Esophagus squamous epithelium (tissue), 5 donors: ENCODE results near the gene SAG. TPM values are rescaled to one million over a fixed set of nuclear protein-coding genes. Genes with fewer than 3 reads are reported as not detected.

Experiments
- DNase-seq: peaks from one replicate; lab custom pipeline; 2025; lab: John Stamatoyannopoulos, UW
- H3K27ac ChIP-seq, 4 donors: fragments of 200-600 bp; sonication (generic); one replicate each; pipeline ENCODE4 v1.5.1; 2016 to 2019; ENCODE audit warnings: mild to moderate bottlenecking in 1 of 4
- H3K27me3 ChIP-seq, 4 donors: fragments of 200-600 bp; sonication (generic); 1 replicate in 3 of 4; 2 replicates in 1 of 4; pipeline versions ENCODE4 v1.5.1 to v1.6.0; 2017 to 2021; ENCODE audit warnings: antibody characterized with exemption in 1 of 4
- H3K36me3 ChIP-seq, 3 donors: fragments of 200-600 bp; sonication (generic); one replicate each; pipeline ENCODE4 v1.5.1; 2016 to 2019
- H3K4me1 ChIP-seq, 3 donors: fragments of 200-600 bp; sonication (generic); one replicate each; pipeline ENCODE4 v1.5.1; 2017 to 2019
- H3K4me3 ChIP-seq, 4 donors: fragments of 200-600 bp; sonication (generic); 1 replicate in 3 of 4; 2 replicates in 1 of 4; pipeline ENCODE4 v1.5.1; 2016 to 2019; ENCODE audit warnings: mild to moderate bottlenecking in 2 of 4, moderate library complexity in 1 of 4
- H3K9me3 ChIP-seq, 3 donors: fragments of 200-600 bp; sonication (generic); one replicate each; pipeline ENCODE4 v1.5.1; 2016 to 2019
- POLR2A ChIP-seq, 4 donors: fragments of 450-650 bp; IDR thresholded peaks; one replicate each; pipeline ENCODE4 v1.6.1; 2017; ENCODE audit warnings: antibody characterized with exemption in 4 of 4, mild to moderate bottlenecking in 4 of 4, moderate library complexity in 3 of 4
- WGBS, 2 donors: methylation state at CpG; one replicate each; pipeline ENCODE4 v1.1.5; 2018; 5-methylcytosine and 5-hydroxymethylcytosine counted together
- intact Hi-C: fragments of 100-400 bp; cut with DNase I; formaldehyde crosslinking; loops from one replicate; pipeline ENCODE4 v1.15.0; 2022
- total RNA-seq, 4 donors: library from RNA; depleted of rRNA; stranded (reverse); fragments of >200 nt; gene quantifications; one replicate each; pipeline ENCODE4 v1.1.0, GENCODE V29; 2016
- TF ChIP-seq, protein P1 (sequence below), 6 experiments: fragments of 450-650 bp in 4 of 6; fragments of 200-600 bp in 2 of 6; sonication (generic) in 2 of 6; IDR thresholded peaks; one replicate each; pipeline ENCODE4 v1.5.1; 2016 to 2019; ENCODE audit warnings: antibody characterized with exemption in 6 of 6, mild to moderate bottlenecking in 4 of 6, moderate library complexity in 4 of 6
- donor health status: DM: yes; HTN: yes; CAD: no.

SAG gene
- total RNA-seq, 4 donors from 2014 or later: not detected

DNA sequence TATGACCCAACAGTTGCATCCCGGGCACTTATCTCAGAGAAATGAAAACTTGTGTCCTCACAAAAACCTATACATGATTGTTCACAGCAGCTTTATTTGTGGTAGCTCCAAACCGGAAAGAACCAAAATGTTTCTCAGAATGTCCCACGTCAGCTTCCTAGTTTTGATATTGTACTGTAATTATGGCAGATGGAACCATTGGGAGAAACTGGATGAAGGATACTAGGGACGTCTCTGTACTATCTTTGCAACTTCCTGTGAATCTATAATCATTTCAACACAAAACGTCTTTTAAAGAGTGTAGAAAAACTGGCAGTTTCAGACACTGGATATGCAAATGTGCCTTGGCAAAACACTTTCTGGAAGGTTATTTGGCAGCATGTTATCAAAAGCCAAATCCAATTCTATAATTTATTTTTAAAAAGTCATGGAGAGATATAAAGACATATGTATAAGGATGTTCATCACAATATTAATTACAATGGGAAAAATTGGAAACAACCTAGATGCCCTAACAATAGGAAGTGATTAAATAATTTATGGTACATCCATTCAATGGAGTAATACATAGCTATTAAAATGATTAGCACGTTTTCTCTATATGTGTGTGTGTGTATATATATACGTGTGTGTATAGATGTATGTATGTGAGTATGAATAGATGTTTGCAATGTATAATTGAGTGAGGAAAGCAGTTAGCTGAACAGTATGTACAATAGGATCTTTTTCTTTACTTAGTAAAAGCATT is 9.8 kb downstream of the SAG start:
- Histone ChIP-seq H3K4me3 (no peak overlapping the region), H3K9me3 (no peaks in the 10 kb centered on the region), H3K36me3 (no peaks in the 10 kb centered on the region), H3K27me3 (peaks cover 0 to 36% (median 0%) of the 10 kb centered on the region in 4 donors), H3K4me1 (no peaks in the 10 kb centered on the region), H3K27ac (no peak overlapping the region)
- 69 to 75% methylated on average over 7 of the region's 7 CpGs for WGBS, 2 donors
- no peak for DNase-seq
- TF ChIP-seq, protein P1, sequence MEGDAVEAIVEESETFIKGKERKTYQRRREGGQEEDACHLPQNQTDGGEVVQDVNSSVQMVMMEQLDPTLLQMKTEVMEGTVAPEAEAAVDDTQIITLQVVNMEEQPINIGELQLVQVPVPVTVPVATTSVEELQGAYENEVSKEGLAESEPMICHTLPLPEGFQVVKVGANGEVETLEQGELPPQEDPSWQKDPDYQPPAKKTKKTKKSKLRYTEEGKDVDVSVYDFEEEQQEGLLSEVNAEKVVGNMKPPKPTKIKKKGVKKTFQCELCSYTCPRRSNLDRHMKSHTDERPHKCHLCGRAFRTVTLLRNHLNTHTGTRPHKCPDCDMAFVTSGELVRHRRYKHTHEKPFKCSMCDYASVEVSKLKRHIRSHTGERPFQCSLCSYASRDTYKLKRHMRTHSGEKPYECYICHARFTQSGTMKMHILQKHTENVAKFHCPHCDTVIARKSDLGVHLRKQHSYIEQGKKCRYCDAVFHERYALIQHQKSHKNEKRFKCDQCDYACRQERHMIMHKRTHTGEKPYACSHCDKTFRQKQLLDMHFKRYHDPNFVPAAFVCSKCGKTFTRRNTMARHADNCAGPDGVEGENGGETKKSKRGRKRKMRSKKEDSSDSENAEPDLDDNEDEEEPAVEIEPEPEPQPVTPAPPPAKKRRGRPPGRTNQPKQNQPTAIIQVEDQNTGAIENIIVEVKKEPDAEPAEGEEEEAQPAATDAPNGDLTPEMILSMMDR (IDR thresholded peaks at IDR 0.05): no peak
- no peak for TF ChIP-seq POLR2A (IDR thresholded peaks at IDR 0.05)
- intact Hi-C loops: no loop called here

DNA sequence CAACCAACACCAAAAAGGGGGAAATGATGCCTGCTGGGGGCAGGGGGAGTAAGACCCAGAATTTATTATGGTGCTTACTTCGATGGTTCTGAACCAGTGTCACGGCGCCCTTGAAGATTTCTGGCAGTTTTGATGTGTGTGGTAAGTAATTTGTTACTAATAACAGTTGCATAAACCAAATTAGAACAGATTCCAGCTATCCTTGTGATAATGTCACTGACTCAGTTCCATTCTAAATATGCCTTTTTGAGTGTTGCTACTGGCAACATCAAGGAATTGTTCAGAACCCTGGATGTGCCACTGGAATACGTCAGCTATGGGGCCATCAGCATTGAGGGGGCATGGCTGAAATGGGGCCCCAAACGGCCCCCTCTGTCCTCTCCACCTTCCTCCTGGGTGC is 11.6 kb downstream of the SAG start:
- Histone ChIP-seq H3K9me3 (no peaks in the 10 kb centered on the region), H3K36me3 (no peaks in the 10 kb centered on the region), H3K4me1 (no peaks in the 10 kb centered on the region), H3K27ac (no peak overlapping the region), H3K27me3 (peaks cover 0 to 33% (median 0%) of the 10 kb centered on the region in 4 donors), H3K4me3 (no peak overlapping the region)
- whole genome bisulfite sequencing, 2 donors: 80 to 91% methylated on average over 3 to 4 of the region's 5 CpGs
- TF ChIP-seq, protein P1 (IDR thresholded peaks at IDR 0.05): no peak
- no peak for TF ChIP-seq POLR2A (IDR thresholded peaks at IDR 0.05)
- no peak for DNase-seq
- intact Hi-C loops: no loop called here

DNA sequence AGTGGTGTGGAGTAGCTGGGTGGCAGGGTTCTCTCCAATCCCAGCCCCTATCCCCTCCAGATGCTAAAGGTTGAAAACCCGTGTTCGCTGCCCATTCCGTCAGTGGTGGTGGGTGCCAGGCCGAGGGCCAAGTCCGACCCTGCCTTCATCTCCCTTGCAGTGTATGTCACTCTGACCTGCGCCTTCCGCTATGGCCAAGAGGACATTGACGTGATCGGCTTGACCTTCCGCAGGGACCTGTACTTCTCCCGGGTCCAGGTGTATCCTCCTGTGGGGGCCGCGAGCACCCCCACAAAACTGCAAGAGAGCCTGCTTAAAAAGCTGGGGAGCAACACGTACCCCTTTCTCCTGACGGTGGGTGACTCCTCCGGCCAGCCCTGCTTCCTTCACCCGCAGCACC is 12.9 kb downstream of the SAG start:
- 86 to 93% methylated on average over 13 to 17 of the region's 17 CpGs for WGBS, 2 donors
- intact Hi-C loops: no loop called here
- Histone ChIP-seq H3K4me3 (no peak overlapping the region), H3K4me1 (no peaks in the 10 kb centered on the region), H3K36me3 (no peaks in the 10 kb centered on the region), H3K27me3 (peaks cover 0 to 33% (median 0%) of the 10 kb centered on the region in 4 donors), H3K27ac (no peak overlapping the region), H3K9me3 (no peaks in the 10 kb centered on the region)
- TF ChIP-seq POLR2A (IDR thresholded peaks at IDR 0.05): no peak
- DNase-seq: no peak

DNA sequence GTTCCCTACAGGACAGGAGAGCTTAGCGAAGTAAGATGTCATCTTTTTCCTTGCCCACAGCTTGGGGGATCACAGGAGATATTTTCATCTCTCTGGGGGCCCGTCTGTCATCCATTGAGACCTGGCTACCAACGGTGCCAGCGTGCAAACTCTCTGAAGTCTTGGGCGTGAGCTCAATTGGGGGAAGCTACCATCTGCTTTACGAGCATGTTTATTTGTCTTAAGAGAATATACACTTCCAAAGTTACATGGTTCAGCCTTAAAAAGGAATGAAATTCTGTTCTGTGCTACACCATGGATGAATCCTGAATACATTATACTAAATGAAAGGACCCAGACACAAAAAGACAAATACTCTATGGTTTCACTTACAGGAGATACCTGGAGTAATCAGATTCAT is 13.6 kb downstream of the SAG start:
- H3K27me3 ChIP-seq: peaks cover 0 to 33% (median 0%) of the 10 kb centered on the region in 4 donors
- no peak for DNase-seq
- H3K36me3 ChIP-seq: no peaks in the 10 kb centered on the region
- no peak overlapping the region for H3K4me3 ChIP-seq
- intact Hi-C loops: no loop called here
- no peaks in the 10 kb centered on the region for H3K9me3 ChIP-seq
- H3K4me1 ChIP-seq: no peaks in the 10 kb centered on the region
- WGBS, 2 donors: 33 to 69% methylated on average over 1 to 6 of the region's 6 CpGs
- H3K27ac ChIP-seq: no peak overlapping the region
- TF ChIP-seq, protein P1 (IDR thresholded peaks at IDR 0.05): no peak
- TF ChIP-seq POLR2A (IDR thresholded peaks at IDR 0.05): no peak

DNA sequence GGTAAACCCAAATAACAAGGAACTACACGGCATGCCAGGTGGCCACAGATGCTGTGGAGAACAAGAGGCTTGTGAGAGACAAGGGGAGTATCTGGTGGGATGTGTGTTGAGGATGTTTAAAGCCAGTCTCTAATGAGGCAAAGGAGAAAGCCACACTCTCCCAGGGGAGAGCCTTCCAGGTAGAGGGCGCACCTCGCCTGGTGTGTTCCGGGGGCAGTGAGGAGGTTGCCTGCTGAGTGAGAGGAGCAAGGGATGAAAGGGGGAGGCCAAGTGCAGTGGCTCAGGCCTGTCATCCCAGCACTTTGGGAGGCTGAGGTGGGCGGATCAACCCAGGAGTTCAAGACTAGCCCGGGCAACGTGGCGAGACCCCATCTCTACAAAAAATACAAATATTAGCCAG is 16.2 kb downstream of the SAG start:
- Histone ChIP-seq H3K9me3 (no peaks in the 10 kb centered on the region), H3K36me3 (no peaks in the 10 kb centered on the region), H3K27me3 (peaks cover 0 to 29% (median 0%) of the 10 kb centered on the region in 4 donors), H3K4me1 (no peaks in the 10 kb centered on the region), H3K27ac (no peak overlapping the region), H3K4me3 (no peak overlapping the region)
- DNase-seq: no peak
- intact Hi-C loops: no loop called here
- TF ChIP-seq, protein P1 (IDR thresholded peaks at IDR 0.05): no peak
- no peak for TF ChIP-seq POLR2A (IDR thresholded peaks at IDR 0.05)
- WGBS, 2 donors: 80 to 88% methylated on average over 8 of the region's 8 CpGs
